Parathyroid adenoma (tissue), 2 donors: ENCODE results near the gene JDP2.

Source experiments
- H2AFZ ChIP-seq: fragments of 300-600 bp; sonication (generic); one replicate; pipeline ENCODE4 v1.7.0; 2017; ENCODE audit warnings: antibody characterized with exemption, mild to moderate bottlenecking
- H3K27ac ChIP-seq: fragments of 300-600 bp; sonication (generic); one replicate; pipeline ENCODE4 v1.7.0; 2017
- H3K27me3 ChIP-seq: fragments of 300-600 bp; sonication (generic); one replicate; pipeline ENCODE4 v1.7.0; 2017; ENCODE audit warnings: low read length; ENCODE audit not compliant: control insufficient read depth, insufficient read depth
- H3K36me3 ChIP-seq: fragments of 300-600 bp; sonication (generic); one replicate; pipeline ENCODE4 v1.7.0; 2017; ENCODE audit warnings: low read length; ENCODE audit not compliant: control insufficient read depth, insufficient read depth
- H3K4me1 ChIP-seq: fragments of 300-600 bp; sonication (generic); one replicate; pipeline ENCODE4 v1.7.0; 2017; ENCODE audit warnings: control low read depth
- H3K4me2 ChIP-seq: fragments of 300-600 bp; sonication (generic); one replicate; pipeline ENCODE4 v1.7.0; 2017; ENCODE audit warnings: low read length
- H3K4me3 ChIP-seq: fragments of 300-600 bp; sonication (generic); one replicate; pipeline ENCODE4 v1.7.0; 2017; ENCODE audit warnings: low read depth, low read length
- H3K79me2 ChIP-seq: fragments of 300-600 bp; sonication (generic); one replicate; pipeline ENCODE4 v1.7.0; 2017; ENCODE audit warnings: control low read depth
- H3K9ac ChIP-seq: fragments of 300-600 bp; sonication (generic); one replicate; pipeline ENCODE4 v1.7.0; 2017; ENCODE audit warnings: mild to moderate bottlenecking
- H3K9me3 ChIP-seq: fragments of 300-600 bp; sonication (generic); one replicate; pipeline ENCODE4 v1.7.0; 2017; ENCODE audit warnings: low read length; ENCODE audit not compliant: control insufficient read depth
- TF ChIP-seq, protein P1 (sequence below): fragments of 300-600 bp; sonication (generic); IDR thresholded peaks from one replicate; pipeline ENCODE4 v1.7.0; 2017; ENCODE audit warnings: antibody characterized with exemption, mild to moderate bottlenecking
- donor health status: primary hyperparathyroidism.

The JDP2 gene

DNA sequence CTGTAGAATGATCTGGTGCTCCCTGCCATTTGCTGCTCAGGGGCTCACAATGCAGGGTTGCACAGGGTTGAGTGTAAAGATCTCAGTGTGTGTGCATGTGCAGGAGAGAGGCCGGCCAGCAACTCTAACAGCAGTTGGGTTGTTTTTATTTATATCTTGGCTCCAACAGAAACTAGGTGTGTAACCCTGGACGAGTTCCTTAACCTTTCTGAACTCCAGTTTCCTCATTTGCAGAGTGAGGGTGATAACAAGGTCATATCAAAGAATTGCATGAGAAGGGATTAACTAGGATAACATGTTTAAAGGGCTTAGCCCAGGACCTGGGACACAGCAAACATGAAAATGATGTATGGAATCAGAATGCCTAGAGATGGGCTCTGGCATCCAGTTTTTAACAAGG is 14.8 kb upstream of the JDP2 start:
- H3K9me3 ChIP-seq: no peaks in the 10 kb centered on the region
- no peaks in the 10 kb centered on the region for H3K36me3 ChIP-seq
- H3K27ac ChIP-seq: no peak overlapping the region
- H3K4me3 ChIP-seq: no peak overlapping the region
- no peaks in the 10 kb centered on the region for H3K79me2 ChIP-seq
- TF ChIP-seq, protein P1, sequence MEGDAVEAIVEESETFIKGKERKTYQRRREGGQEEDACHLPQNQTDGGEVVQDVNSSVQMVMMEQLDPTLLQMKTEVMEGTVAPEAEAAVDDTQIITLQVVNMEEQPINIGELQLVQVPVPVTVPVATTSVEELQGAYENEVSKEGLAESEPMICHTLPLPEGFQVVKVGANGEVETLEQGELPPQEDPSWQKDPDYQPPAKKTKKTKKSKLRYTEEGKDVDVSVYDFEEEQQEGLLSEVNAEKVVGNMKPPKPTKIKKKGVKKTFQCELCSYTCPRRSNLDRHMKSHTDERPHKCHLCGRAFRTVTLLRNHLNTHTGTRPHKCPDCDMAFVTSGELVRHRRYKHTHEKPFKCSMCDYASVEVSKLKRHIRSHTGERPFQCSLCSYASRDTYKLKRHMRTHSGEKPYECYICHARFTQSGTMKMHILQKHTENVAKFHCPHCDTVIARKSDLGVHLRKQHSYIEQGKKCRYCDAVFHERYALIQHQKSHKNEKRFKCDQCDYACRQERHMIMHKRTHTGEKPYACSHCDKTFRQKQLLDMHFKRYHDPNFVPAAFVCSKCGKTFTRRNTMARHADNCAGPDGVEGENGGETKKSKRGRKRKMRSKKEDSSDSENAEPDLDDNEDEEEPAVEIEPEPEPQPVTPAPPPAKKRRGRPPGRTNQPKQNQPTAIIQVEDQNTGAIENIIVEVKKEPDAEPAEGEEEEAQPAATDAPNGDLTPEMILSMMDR: no peak
- H3K9ac ChIP-seq: no peak overlapping the region
- no peak overlapping the region for H3K4me2 ChIP-seq
- no peak overlapping the region for H2AFZ ChIP-seq
- H3K4me1 ChIP-seq: peaks cover 13% of the 10 kb centered on the region
- H3K27me3 ChIP-seq: no peaks in the 10 kb centered on the region

DNA sequence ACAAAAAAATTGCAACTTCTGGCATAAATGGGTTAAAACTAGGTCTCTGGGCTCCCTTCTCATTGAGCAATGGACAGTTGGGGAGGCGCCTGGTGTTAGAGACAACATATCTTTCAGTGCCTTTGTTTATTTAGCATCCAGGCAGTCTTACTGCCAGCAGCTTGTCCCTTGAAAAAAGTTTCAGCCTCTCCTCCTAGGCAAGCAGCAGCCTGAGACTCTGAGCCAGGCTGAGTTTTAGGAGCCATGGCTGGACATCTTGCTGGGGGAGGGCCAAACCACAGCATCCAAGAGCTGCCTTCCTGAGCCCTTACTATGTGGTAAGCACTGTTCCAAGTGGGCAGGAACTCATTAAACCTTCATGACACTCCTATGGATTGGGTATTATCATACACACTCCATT is 10.1 kb upstream of the JDP2 start:
- no peak overlapping the region for H3K4me3 ChIP-seq
- no peaks in the 10 kb centered on the region for H3K36me3 ChIP-seq
- peak overlapping the region; percentile 12 for H3K27ac ChIP-seq
- H3K27me3 ChIP-seq: no peaks in the 10 kb centered on the region
- H2AFZ ChIP-seq: peak overlapping the region; percentile 14
- H3K9ac ChIP-seq: no peak overlapping the region
- TF ChIP-seq, protein P1: no peak
- no peaks in the 10 kb centered on the region for H3K79me2 ChIP-seq
- H3K9me3 ChIP-seq: no peaks in the 10 kb centered on the region
- H3K4me1 ChIP-seq: peaks cover 11% of the 10 kb centered on the region
- H3K4me2 ChIP-seq: no peak overlapping the region

DNA sequence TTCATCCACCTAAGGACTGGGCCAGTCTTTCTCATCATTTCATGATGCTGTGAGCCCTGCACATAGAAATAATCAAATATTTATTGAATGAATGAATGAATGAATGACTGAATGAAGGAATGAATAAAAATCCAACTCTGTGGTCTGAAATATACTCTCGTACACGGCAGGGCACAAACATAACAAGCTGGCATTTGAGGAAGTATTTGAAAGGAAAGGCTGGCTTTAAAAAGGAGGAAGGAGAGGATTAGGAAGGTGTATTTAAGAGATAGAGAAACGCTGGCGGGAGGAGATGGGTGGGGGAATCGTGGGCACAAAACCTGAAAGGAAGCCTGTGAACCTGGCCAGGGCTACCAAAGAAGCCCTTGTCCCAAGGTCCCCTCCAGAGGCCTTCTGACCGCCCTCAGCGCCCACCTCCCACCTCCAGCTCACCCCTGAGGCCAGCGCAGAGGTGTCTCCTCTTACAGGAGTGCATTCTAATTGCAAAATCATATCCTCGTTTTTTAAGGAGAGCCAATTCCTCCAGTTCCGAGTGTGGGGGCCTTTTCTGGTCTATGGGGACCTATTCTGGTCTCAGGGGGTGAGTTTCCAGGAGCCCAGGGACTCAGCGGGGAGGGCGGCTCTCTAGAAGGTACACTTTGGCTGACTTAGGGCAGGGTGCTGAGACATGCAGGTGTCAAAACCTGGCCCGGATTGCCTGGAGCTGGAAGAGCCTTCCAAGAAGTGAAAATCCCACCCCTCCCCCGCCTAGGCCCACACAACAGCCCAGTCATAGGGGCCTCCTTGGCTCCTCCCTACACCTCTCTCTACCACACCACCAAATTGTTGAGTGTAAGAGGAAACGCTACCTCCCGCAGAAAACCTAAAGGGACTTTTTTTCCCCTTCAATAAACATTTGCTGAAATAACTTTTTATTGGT is 8.7 kb upstream of the JDP2 start:
- peaks cover 14% of the 10 kb centered on the region for H3K4me1 ChIP-seq
- H3K9ac ChIP-seq: peak overlapping the region; percentile 58
- H3K27me3 ChIP-seq: no peaks in the 10 kb centered on the region
- peak overlapping the region; percentile 82 for H2AFZ ChIP-seq
- H3K79me2 ChIP-seq: peaks cover 1% of the 10 kb centered on the region
- peak overlapping the region; percentile 82 for H3K4me2 ChIP-seq
- peak overlapping the region; percentile 55 for H3K4me3 ChIP-seq
- H3K27ac ChIP-seq: peak overlapping the region; percentile 83
- TF ChIP-seq, protein P1: no peak
- H3K36me3 ChIP-seq: no peaks in the 10 kb centered on the region
- H3K9me3 ChIP-seq: no peaks in the 10 kb centered on the region

DNA sequence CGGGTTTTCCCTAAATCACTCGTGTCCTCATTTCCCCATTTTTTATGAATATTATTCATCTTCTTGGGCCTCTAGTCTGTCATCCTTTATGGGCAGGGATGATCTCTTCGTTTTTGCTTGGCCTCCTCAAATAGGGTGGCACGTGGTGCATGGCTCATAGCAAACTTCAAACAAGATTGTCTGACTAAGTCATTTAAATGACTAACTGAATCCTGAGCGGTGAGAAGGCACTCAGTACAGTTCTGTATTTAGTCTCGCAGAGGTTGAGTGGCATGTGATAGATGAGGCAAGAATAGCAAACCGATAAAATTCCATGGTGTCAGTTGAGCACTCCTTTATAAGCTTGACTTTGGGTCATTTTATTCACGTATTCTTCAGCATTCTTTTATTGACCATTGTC is 5.7 kb upstream of the JDP2 start:
- TF ChIP-seq, protein P1: no peak
- H3K27me3 ChIP-seq: no peaks in the 10 kb centered on the region
- no peak overlapping the region for H3K4me2 ChIP-seq
- no peak overlapping the region for H3K27ac ChIP-seq
- peaks cover 39% of the 10 kb centered on the region for H3K4me1 ChIP-seq
- H2AFZ ChIP-seq: no peak overlapping the region
- no peaks in the 10 kb centered on the region for H3K9me3 ChIP-seq
- H3K9ac ChIP-seq: no peak overlapping the region
- H3K36me3 ChIP-seq: no peaks in the 10 kb centered on the region
- no peak overlapping the region for H3K4me3 ChIP-seq
- H3K79me2 ChIP-seq: peaks cover 6% of the 10 kb centered on the region

DNA sequence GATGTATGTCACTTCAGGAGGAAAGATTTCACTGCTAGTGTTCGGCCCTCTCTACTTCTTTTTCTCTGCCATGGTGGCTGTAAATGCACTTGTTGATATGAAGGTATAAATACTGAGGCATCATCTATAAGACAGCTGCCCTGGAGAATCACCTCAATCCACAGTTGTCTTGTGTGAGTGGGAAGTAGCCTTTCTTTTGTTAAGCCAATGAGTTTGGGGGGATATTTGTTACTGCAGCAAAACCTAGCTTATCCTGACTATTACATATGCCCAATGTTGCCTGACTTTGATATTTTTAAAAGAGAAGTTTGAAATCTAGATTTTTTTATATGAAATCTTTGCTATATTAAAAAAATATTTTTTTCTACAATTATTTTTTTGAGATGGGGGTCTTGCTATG is 3.3 kb upstream of the JDP2 start:
- Histone ChIP-seq H3K4me2 (no peak overlapping the region), H3K27ac (no peak overlapping the region), H3K36me3 (no peaks in the 10 kb centered on the region), H3K79me2 (peaks cover 11% of the 10 kb centered on the region), H3K27me3 (no peaks in the 10 kb centered on the region), H3K4me3 (no peak overlapping the region), H3K9ac (no peak overlapping the region), H3K9me3 (no peaks in the 10 kb centered on the region), H2AFZ (no peak overlapping the region), H3K4me1 (peaks cover 36% of the 10 kb centered on the region)
- TF ChIP-seq, protein P1: no peak
